Activated T-helper 9 cell treated with anti-CD3 and anti-CD28 coated beads, Interleukin-2, amount 50 U/mL, for 16 hours (primary cell): ENCODE results near the gene KRTAP2-2.
"Not testable (repeated sequence)": the region's sequence is repeated elsewhere in the genome, so short reads cannot be mapped to it uniquely, and the experiment has no call there.

Source experiments
- DNase-seq: peaks from one replicate; pipeline ENCODE4 v3.0.0-alpha.2; 2020; ENCODE audit warnings: low read depth

Gene KRTAP2-2

GRCh38 chr17:41055130-41055529, at the start of gene KRTAP2-2:
Gene KRTAP2-2, minus strand, starts transcription at chr17:41055230. Its CDS starts 19 bp downstream, at chr17:41055211.
- DNase-seq = not testable (repeated sequence)

- not testable (repeated sequence) for DNase-seq
Observed at GRCh38 chr17:41104386-41105038, 49.5 kb upstream of the KRTAP2-2 start.

GRCh38 chr17:41103896-41104295, 48.9 kb upstream of the KRTAP2-2 start:
- no peak for DNase-seq

- DNase-seq = no peak
Observed at GRCh38 chr17:41101586-41102259, 46.7 kb upstream of the KRTAP2-2 start, which contains the start of gene KRTAP4-16. Gene KRTAP4-16, minus strand, starts transcription at chr17:41102209. Its CDS starts 0 bp downstream, at chr17:41102209.

GRCh38 chr17:41099682-41100480, 44.9 kb upstream of the KRTAP2-2 start:
- not testable (repeated sequence) for DNase-seq

- no peak for DNase-seq
Observed at GRCh38 chr17:41098481-41098880, 43.5 kb upstream of the KRTAP2-2 start.

GRCh38 chr17:41098042-41098441, 43.0 kb upstream of the KRTAP2-2 start, which contains the start of gene KRTAP4-8:
Gene KRTAP4-8, minus strand, starts transcription at chr17:41098142. Its CDS starts 58 bp downstream, at chr17:41098084.
- no peak for DNase-seq

- DNase-seq = no peak
Observed at GRCh38 chr17:41096055-41096454, 41.0 kb upstream of the KRTAP2-2 start.

GRCh38 chr17:41088760-41089352, 33.8 kb upstream of the KRTAP2-2 start:
- DNase-seq = not testable (repeated sequence)

GRCh38 chr17:41084100-41084856, 29.2 kb upstream of the KRTAP2-2 start, which contains the start of gene KRTAP4-7:
Gene KRTAP4-7, plus strand, starts transcription at chr17:41084150. Its CDS starts 57 bp downstream, at chr17:41084207.
- DNase-seq = not testable (repeated sequence)

- not testable (repeated sequence) for DNase-seq
Observed at GRCh38 chr17:41083427-41083826, 28.4 kb upstream of the KRTAP2-2 start.

GRCh38 chr17:41082626-41083025, 27.6 kb upstream of the KRTAP2-2 start:
- no peak for DNase-seq

GRCh38 chr17:41076788-41077187, 21.8 kb upstream of the KRTAP2-2 start:
- no peak for DNase-seq

- no peak for DNase-seq
Observed at GRCh38 chr17:41073676-41074075, 18.6 kb upstream of the KRTAP2-2 start.

GRCh38 chr17:41071606-41072360, 16.8 kb upstream of the KRTAP2-2 start:
- DNase-seq = no peak

GRCh38 chr17:41069031-41069430, 14.0 kb upstream of the KRTAP2-2 start:
- no peak for DNase-seq

GRCh38 chr17:41067281-41067680, 12.3 kb upstream of the KRTAP2-2 start:
- no peak for DNase-seq

GRCh38 chr17:41065829-41066624, 11.0 kb upstream of the KRTAP2-2 start, which contains the start of gene KRTAP2-4:
Gene KRTAP2-4, minus strand, starts transcription at chr17:41065879. Its CDS starts 34 bp downstream, at chr17:41065845.
- no peak for DNase-seq

- not testable (repeated sequence) for DNase-seq
Observed at GRCh38 chr17:41065016-41065689, 10.1 kb upstream of the KRTAP2-2 start.
